ENCODE results near the gene PKD2L2.
"Not testable (repeated sequence)": the region's sequence is repeated elsewhere in the genome, so short reads cannot be mapped to it uniquely, and the experiment has no call there.

PKD2L2 gene

GRCh38 chr5:137957948-137958347 lies 68.7 kb downstream of the PKD2L2 start:
- DNase-seq (ENCODE audit: low spot score), result no peak

DNA sequence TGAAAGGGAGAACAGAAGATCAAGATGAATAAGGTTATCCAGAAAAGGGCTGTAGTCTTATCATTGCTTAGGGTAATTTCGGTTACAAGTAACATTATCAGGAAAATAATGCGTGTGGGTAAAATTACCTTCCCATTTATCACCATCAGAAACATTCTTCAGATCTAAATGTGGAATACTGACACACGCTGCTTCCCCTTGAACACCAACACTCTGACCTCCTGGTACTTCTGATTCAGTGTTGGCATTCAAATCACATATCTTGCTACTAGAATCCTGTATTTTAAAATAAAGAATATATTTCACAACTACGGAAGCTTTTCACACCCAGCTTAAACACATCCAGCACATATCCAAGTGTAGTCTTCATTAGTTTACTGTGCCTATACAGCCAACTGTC lies 70.2 kb downstream of the PKD2L2 start:
- DNase-seq (ENCODE audit: low spot score), result no peak

GRCh38 chr5:137960141-137960540 lies 70.9 kb downstream of the PKD2L2 start:
- DNase-seq (ENCODE audit: low spot score), result no peak

DNA sequence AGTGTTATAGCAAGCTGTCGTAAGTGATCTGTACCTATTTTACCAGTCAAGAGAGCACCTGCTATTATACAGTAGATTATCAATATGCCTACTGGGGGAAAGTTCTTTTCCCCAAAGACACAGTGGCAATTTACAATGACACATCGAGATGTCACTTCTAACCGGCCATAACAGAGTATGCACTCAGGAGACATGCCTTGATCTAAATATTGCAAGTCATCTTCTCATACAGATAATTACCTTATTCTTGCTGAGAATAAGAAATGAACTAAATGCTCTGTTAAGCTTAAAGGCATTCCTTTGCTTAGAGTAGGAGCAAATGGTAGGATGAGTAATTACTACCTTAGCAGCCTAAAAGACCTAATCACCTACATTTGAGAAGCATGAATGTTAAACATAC lies 71.6 kb downstream of the PKD2L2 start:
- DNase-seq (ENCODE audit: low spot score), result no peak

- DNase-seq (ENCODE audit: low spot score), result not testable (repeated sequence)
Measured at GRCh38 chr5:137970384-137970783, 81.1 kb downstream of the PKD2L2 start.

DNA sequence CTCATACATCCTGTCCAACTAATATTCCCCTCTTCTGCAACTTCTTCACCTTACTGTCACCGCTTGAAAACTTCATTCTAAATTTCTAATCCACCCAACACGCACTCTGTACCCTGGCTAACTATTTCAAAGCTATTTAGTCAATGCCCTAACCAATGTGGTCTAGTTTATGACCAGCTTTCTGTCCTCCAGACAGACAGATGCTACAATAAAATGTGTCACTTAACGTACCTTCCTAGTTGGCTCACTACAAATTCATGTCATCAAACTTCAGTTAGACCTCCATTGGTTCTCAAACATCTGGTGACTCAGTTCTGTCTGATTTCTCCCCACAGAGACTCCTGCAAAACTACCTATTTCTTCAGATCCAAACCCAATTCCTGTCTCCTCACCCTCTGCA lies 86.0 kb downstream of the PKD2L2 start:
- no peak for DNase-seq (ENCODE audit: low spot score)

GRCh38 chr5:137989419-137989818 lies 100.2 kb downstream of the PKD2L2 start:
- no peak for DNase-seq (ENCODE audit: low spot score)

All from AG08395 (cell line).